ENCODE results near the gene CDH1. TPM values are rescaled to one million over a fixed set of nuclear protein-coding genes. Genes with fewer than 3 reads are reported as not detected.

The CDH1 gene
- total RNA-seq, 2 experiments from 2014 or later, result 0.31 to 0.49 TPM

GRCh38 chr16:68736561-68736960, 531 bp upstream of the CDH1 start:
- DNase-seq (no peak), ATAC-seq (ENCODE audit: poor library complexity) (no peak)
- H3K4me1 Mint-ChIP-seq (ENCODE audit: low read depth), result peaks cover 4% of the 10 kb centered on the region
- no peaks in the 10 kb centered on the region for H3K9me3 Mint-ChIP-seq
- intact Hi-C loops (cut with DNase I, micrococcal nuclease), result no loop called here
- Histone ChIP-seq H3K4me1 (ENCODE audit: insufficient read depth, low read length) (peaks cover 13% of the 10 kb centered on the region), H3K36me3 (ENCODE audit: insufficient read depth, low read length) (no peaks in the 10 kb centered on the region), H3K27ac (ENCODE audit: low read depth in 1 of 2, low read length in 2 of 2) (no peak overlapping the region), H3K9me3 (ENCODE audit: control insufficient read depth in 1 of 2, insufficient read depth in 1 of 2, low read length in 2 of 2) (peaks cover 0 to 17% of the 10 kb centered on the region in 2 experiments), H3K27me3 (ENCODE audit: control insufficient read depth in 1 of 2, insufficient read depth in 2 of 2, low read length in 2 of 2) (peaks cover 29 to 47% of the 10 kb centered on the region in 2 experiments), H3K4me3 (ENCODE audit: low read length) (no peak overlapping the region)
- no peak overlapping the region for H3K27ac Mint-ChIP-seq
- CTCF ChIA-PET, result no interaction called here
- H3K27me3 Mint-ChIP-seq, result peaks cover 68% of the 10 kb centered on the region
- H3K36me3 Mint-ChIP-seq (ENCODE audit: low read depth), result no peaks in the 10 kb centered on the region
- TF ChIP-seq, protein P1, sequence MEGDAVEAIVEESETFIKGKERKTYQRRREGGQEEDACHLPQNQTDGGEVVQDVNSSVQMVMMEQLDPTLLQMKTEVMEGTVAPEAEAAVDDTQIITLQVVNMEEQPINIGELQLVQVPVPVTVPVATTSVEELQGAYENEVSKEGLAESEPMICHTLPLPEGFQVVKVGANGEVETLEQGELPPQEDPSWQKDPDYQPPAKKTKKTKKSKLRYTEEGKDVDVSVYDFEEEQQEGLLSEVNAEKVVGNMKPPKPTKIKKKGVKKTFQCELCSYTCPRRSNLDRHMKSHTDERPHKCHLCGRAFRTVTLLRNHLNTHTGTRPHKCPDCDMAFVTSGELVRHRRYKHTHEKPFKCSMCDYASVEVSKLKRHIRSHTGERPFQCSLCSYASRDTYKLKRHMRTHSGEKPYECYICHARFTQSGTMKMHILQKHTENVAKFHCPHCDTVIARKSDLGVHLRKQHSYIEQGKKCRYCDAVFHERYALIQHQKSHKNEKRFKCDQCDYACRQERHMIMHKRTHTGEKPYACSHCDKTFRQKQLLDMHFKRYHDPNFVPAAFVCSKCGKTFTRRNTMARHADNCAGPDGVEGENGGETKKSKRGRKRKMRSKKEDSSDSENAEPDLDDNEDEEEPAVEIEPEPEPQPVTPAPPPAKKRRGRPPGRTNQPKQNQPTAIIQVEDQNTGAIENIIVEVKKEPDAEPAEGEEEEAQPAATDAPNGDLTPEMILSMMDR (IDR thresholded peaks at IDR 0.05), result no peak
- POLR2A ChIA-PET, result no interaction called here
- no peak overlapping the region for H3K4me3 Mint-ChIP-seq

- H3K4me3 ChIP-seq (ENCODE audit: low read length), result no peak overlapping the region
- TF ChIP-seq, protein P1 (IDR thresholded peaks at IDR 0.05), result no peak
- Mint-ChIP-seq H3K27ac (no peak overlapping the region), H3K27me3 (peaks cover 59% of the 10 kb centered on the region), H3K9me3 (no peaks in the 10 kb centered on the region), H3K4me1 (ENCODE audit: low read depth) (peaks cover 4% of the 10 kb centered on the region), H3K4me3 (peak overlapping the region; percentile 48), H3K36me3 (ENCODE audit: low read depth) (no peaks in the 10 kb centered on the region)
- DNase-seq, result no peak
- ATAC-seq (ENCODE audit: poor library complexity), result no peak
- H3K36me3 ChIP-seq (ENCODE audit: insufficient read depth, low read length), result no peaks in the 10 kb centered on the region
- ChIA-PET CTCF (no interaction called here), POLR2A (interaction anchor here (0.5 kb wide), 1 partner anchor 20 kb away, joined by 3 read pairs; no protein-coding TSS in a partner anchor)
- H3K4me1 ChIP-seq (ENCODE audit: insufficient read depth, low read length), result peaks cover 13% of the 10 kb centered on the region
- intact Hi-C loops (cut with DNase I, micrococcal nuclease), result no loop called here
- peaks cover 27 to 47% of the 10 kb centered on the region in 2 experiments for H3K27me3 ChIP-seq (ENCODE audit: control insufficient read depth in 1 of 2, insufficient read depth in 2 of 2, low read length in 2 of 2)
- no peak overlapping the region for H3K27ac ChIP-seq (ENCODE audit: low read depth in 1 of 2, low read length in 2 of 2)
- H3K9me3 ChIP-seq (ENCODE audit: control insufficient read depth in 1 of 2, insufficient read depth in 1 of 2, low read length in 2 of 2), result peaks cover 0 to 17% of the 10 kb centered on the region in 2 experiments
Measured at GRCh38 chr16:68737730-68738629, 888 bp downstream of the CDH1 start.

DNA sequence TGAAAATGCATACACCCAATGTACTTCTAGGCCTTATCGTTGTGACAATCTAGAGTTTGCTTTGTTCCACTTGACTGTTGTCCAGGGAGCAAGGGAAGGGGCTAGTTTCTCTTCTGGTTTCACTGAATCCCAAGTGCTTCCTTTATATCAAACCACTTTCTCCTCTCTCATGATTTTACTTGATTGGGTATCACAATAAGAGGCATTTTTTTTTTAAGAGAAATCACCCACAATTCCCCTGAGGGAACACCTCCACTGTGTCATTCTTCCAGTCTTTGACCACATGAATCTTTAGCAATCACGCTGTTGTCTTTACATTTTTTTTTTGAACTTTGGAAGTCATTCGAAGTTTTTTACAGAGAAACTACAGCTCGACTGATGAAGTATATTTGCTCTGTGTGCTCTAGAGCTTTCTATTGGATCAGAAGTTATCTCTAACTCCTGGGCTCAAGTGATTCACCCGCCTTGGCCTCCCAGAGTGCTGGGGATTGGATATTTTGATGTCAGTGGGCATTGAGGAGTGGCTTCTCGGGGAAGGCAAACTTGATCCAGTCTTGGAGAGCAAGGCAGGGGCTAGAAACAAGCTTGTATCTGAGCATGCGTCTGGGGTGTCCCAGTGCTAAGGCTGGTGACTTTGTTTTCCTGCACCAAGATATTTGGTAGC, 3.0 kb downstream of the CDH1 start:
- H3K27me3 Mint-ChIP-seq, result peaks cover 43% of the 10 kb centered on the region
- Histone ChIP-seq H3K4me3 (ENCODE audit: low read length) (no peak overlapping the region), H3K27me3 (ENCODE audit: control insufficient read depth in 1 of 2, insufficient read depth in 2 of 2, low read length in 2 of 2) (peaks cover 24 to 37% of the 10 kb centered on the region in 2 experiments), H3K36me3 (ENCODE audit: insufficient read depth, low read length) (no peaks in the 10 kb centered on the region), H3K27ac (ENCODE audit: low read depth in 1 of 2, low read length in 2 of 2) (no peak overlapping the region), H3K9me3 (ENCODE audit: control insufficient read depth in 1 of 2, insufficient read depth in 1 of 2, low read length in 2 of 2) (peaks cover 0 to 17% of the 10 kb centered on the region in 2 experiments), H3K4me1 (ENCODE audit: insufficient read depth, low read length) (peaks cover 13% of the 10 kb centered on the region)
- POLR2A ChIA-PET, result no interaction called here
- H3K27ac Mint-ChIP-seq, result no peak overlapping the region
- peaks cover 4% of the 10 kb centered on the region for H3K4me1 Mint-ChIP-seq (ENCODE audit: low read depth)
- ATAC-seq (ENCODE audit: poor library complexity) (no peak), DNase-seq (no peak)
- intact Hi-C loops (cut with DNase I, micrococcal nuclease), result no loop called here
- H3K4me3 Mint-ChIP-seq, result no peak overlapping the region
- H3K9me3 Mint-ChIP-seq, result no peaks in the 10 kb centered on the region
- CTCF ChIA-PET, result interaction anchor here (0.5 kb wide), 1 partner anchor 24 kb away, joined by 3 read pairs; no protein-coding TSS in a partner anchor
- H3K36me3 Mint-ChIP-seq (ENCODE audit: low read depth), result no peaks in the 10 kb centered on the region
- TF ChIP-seq, protein P1 (IDR thresholded peaks at IDR 0.05), result no peak
